A204.1 (cell line): ENCODE measurements around the gene CTNNAL1.
A peak's percentile ranks its signal among the peaks of the same experiment; 100 is the strongest.
"Not testable (repeated sequence)": the region's sequence is repeated elsewhere in the genome, so short reads cannot be mapped to it uniquely, and the experiment has no call there.

Experiments used
- FAIRE-seq: peaks from 2 replicates; lab custom pipeline; 2012; peaks lifted over from hg19 to GRCh38; lab: Jason Lieb, UNC

CTNNAL1 gene

DNA sequence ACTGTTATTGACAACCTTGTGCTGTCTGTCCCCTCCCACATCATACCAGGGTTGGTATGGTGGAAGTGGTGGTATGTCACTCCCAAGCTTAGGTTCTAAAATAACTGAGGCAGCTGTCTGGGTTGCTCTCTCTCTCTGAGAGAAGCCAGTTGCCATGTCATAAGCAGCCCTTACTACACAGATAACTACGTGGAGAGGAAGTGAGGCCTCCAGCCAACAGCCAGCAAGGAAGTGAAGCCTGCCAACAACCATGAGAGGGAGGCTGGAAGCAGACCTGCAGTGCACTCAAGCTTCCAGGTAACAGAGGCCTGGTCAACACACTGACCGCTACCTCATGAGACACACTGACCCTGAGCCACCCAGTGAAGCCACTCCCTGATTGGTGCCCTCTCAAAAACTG lies 18.6 kb downstream of the CTNNAL1 start:
- FAIRE-seq: no peak

- no peak for FAIRE-seq
Observed at GRCh38 chr9:108991479-108991878, 21.8 kb downstream of the CTNNAL1 start.

- no peak for FAIRE-seq
Observed at GRCh38 chr9:108983885-108984284, 29.4 kb downstream of the CTNNAL1 start.

DNA sequence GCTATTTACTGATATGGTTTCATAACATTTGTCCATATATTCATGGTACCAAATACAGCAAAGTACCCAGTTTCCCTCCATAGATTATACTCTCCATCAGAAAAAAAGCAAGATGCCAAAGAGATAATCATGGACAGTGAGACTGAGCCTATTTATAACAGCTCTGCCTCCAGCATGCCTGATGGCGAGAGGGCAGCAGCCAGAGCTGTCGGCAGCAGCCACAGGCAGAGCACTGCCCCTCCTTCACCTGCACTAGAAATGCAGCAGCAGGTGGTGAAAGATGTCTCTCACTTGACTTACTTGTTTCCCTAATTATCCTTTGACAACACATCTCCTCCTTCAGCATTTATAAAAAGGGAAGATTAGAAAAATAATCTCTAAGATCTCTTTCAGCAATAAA lies 32.4 kb downstream of the CTNNAL1 start:
- no peak for FAIRE-seq

GRCh38 chr9:108978205-108978604 lies 35.1 kb downstream of the CTNNAL1 start:
- no peak for FAIRE-seq

DNA sequence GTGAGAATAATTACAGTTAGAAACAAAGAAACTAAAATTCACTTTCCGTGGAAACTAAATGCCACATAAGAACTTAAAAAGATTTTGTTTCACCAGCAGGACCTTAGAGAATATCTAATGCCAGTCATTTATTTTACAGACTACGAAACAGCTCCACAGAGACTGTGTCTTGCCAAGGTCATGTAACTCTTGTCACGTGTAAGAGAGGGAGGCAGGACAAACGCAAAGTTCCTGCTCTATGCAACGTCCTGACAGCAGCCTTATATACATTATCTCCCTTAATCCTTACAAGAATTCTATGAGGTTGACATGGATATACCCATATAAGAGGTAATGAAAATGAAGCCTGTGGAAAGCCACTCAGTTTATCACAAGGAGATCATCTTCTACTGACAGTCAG lies 39.4 kb downstream of the CTNNAL1 start:
- no peak for FAIRE-seq

- no peak for FAIRE-seq
Observed at GRCh38 chr9:108972626-108973209, 40.6 kb downstream of the CTNNAL1 start.

DNA sequence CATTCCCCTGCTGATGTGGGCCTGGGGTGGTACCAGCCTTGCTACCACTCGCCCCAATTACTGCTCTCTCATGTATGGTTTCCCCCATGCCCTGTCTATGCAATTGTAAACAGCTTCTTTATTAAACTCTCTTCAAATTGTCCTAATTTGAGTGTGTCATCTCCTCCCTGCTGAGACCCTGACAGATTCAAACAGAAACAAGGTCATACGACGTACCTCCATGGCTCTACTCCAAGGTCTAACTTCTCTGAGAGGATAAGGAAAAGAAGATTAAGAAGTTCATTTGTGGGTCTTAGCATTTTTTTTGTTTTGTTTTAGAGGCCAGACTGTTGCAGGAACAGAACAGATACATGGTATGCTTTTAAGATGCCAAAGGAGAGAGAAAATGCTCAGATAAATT lies 41.1 kb downstream of the CTNNAL1 start:
- FAIRE-seq: no peak

DNA sequence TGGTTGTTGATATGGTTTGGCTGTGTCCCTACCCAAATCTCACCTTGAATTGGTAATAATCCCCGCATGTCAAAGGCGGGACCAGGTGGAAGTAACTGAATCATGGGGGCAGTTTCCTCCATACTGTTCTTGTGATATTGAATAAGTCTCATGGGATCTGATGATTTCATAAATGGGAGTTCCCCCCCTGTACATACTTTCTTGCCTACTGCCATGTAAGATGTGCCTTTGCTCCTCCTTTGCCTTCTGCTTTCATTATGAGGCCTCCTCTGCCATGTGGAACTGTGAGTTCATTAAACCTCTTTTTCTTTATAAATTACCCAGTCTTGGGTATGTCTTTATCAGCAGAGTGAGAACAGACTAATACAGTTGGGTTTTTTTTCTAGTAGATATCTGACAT lies 41.9 kb downstream of the CTNNAL1 start:
- FAIRE-seq: not testable (repeated sequence)

GRCh38 chr9:108967916-108968315 lies 45.4 kb downstream of the CTNNAL1 start:
- FAIRE-seq: no peak

- no peak for FAIRE-seq
Observed at GRCh38 chr9:108963459-108964143, 49.7 kb downstream of the CTNNAL1 start.

DNA sequence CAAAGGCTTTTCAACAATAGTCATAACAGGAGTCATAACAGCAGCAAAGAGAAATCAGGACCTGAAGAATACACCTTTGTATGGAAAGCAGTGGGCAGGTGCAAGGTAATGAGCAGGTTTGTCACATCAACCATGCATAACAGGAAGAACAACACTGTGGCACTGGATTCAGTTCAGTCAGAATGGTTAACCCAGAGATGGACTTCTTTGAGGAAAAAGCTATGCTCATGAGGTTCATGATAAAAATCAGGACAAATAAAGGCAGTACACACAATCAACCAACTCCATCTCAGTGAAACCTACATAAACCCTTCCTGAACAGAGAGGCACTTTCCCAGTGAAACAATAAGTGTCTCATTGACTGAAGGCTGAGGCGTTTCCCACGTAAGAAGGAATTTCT lies 52.1 kb downstream of the CTNNAL1 start:
- FAIRE-seq: no peak

GRCh38 chr9:108960331-108960730 lies 53.0 kb downstream of the CTNNAL1 start:
- FAIRE-seq: no peak

DNA sequence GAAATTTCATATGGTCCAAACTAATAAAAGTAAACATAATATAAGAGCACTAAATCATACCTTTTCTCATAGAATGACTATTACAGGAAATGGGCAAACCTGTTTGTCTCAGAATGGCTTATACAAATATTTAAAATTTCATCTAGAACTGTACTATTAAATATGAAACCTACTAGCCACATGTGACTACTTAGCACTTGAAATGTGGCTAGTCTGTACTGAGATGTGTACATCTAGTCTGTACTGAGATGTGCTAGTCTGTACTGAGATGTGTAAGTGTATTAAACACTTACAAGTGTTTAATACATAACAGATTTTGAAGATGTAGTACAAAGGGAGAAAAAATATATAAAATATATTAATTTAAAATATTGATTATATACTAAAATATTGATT lies 56.7 kb downstream of the CTNNAL1 start:
- no peak for FAIRE-seq

GRCh38 chr9:108956022-108956630 lies 57.2 kb downstream of the CTNNAL1 start:
- no peak for FAIRE-seq

DNA sequence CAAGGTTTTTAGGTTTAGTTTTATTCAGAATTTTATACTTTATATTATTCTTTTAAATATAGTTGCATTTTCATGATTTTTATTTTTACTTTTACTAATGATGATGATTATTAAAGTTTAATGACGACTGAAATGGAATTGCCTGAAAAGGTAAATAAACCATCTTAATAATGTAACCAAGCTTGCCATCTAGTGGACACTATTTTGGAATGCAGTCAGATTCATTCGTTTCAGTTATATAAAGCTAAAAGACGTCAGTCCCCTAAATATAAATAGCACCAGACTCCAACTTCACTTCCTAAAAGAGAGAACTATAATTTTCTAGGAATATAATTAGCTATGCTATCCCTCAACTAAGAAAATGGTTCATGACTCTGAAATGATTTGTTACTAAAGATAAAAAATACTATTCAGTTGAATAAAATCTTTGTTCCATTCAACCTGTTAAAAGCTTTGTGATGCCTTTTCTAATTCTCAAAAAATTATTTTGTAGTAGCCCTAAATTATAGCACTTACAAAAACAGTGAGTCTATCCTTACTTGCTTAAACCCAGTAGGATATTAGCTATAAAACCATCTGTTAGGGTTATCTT lies 59.2 kb downstream of the CTNNAL1 start:
- peak; percentile 97 for FAIRE-seq

DNA sequence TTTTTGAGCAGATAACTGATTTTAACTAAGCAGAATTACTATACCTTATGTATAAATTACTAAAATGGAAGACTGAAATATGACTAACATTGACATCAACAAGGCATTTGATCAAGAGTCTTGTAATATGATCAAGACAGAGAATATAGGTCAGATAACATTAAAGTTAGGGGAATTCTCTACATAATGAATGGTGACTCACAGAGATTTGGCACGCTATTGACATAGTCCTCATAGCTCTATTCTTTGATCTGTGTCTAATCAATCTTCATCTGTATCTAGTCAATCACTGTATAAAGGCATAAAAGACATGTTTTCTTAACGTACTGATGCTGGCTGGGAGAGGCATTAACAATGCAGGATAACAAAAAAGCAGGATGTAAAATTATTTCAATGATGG lies 61.7 kb downstream of the CTNNAL1 start:
- no peak for FAIRE-seq

DNA sequence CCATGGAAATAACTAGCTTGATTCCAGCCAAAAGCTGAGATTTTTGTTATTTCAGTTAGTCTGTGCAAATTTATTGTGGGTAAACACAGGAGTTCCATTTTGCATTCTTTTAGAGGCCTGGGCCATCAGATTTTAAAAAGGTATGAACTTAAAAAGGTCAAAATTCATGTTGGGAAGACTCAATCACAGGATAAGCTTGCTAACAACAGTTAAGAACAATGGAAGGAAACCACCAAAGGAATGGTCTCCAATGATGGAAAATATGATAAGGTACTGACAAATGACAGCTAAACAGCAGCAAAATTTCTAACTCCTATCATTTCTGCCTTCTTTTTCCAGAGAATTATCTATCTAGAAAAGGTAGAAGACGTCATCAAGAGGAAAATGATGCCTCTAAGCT lies 63.1 kb downstream of the CTNNAL1 start:
- no peak for FAIRE-seq

GRCh38 chr9:108939975-108940374 lies 73.3 kb downstream of the CTNNAL1 start:
- FAIRE-seq: no peak

GRCh38 chr9:108937561-108938305 lies 75.6 kb downstream of the CTNNAL1 start:
- no peak for FAIRE-seq

DNA sequence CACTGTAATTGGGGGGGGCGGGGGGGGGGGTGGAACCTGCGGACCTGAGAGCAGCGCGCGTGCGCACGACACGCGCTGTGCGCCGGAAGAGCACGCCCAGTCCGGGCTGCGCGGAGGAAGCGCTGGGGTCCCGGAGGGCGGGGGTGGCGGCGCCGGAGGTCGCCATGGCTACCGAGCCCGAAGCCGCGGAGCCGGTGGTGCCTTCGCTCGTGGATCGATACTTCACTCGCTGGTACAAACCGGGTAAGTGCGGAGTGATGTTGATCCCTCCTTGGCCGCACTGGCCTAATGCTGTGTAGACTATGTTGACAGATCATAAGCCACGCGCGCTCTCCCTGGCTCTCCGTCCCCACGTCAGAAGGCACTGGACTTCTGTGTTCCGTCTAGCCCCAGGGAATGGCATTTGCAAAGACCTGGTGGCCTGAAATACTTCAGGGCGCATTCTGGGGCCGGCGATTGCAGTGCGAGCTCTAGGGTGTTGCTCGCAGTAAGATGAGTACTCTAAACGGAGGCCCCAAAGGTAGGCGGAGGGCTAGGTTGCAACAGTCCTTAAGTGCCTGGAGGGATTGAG lies 78.9 kb downstream of the CTNNAL1 start, which contains the start of gene ABITRAM:
Gene ABITRAM, plus strand, starts transcription at position 78 of the 571 bp plus-strand sequence. Its CDS starts 87 bp downstream, at position 165.
- no peak for FAIRE-seq

DNA sequence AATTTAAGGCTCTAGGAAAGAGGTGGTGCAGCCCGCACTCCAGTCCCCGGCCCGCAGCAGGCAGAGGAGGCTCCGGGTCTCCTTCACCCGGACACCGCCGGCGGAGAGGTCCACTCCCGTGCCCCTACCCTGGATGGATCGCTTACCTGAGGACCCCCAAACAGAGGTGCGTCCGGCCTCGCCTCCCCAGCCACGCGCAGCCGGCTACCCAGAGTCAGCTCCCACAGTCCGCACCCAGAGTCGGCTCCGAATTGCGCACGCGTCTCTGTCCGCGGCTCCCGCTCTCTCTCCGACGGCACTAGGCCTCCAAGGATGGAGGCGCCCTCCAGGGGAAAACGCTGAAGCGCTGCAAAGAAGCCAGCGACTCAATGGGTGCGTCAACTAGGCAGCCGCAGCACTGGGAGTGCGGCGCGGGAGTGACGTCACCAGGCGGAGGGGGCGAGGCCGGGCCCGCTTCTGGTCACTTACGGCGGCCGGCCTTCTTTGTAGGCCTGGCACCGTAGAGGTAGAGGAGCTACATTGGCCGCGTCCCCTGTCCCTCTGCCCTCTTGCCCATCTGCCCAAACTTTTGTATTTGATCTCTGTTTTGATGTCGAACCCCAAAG lies 79.5 kb downstream of the CTNNAL1 start, which contains the start of gene ELP1:
Gene ELP1, minus strand, starts transcription at position 407 of the 605 bp plus-strand sequence. CDS start 2,978 bp downstream, outside the sequence.
- no peak for FAIRE-seq
